HepG2 (cell line): Measurements from ENCODE around the gene NTF3. TPM values are rescaled to one million over a fixed set of nuclear protein-coding genes. Genes with fewer than 3 reads are reported as not detected.

ENCODE experiments used
- ATAC-seq: fragments of 200-7000 bp; cut with Tn5 transposase; 3 replicates; pipeline ENCODE4 v1.9.1; 2020; ENCODE audit warnings: mild to moderate bottlenecking, moderate library complexity
- BruUV-seq: library from RNA; stranded (reverse); fragments of 400-500 nt; replicated peaks from 2 replicates; lab custom pipeline; 2021; lab: Mats Ljungman, UMichigan
- CTCF ChIA-PET: fragments of 300-600 bp; formaldehyde crosslinking; extraction: SDS; loops from one replicate; lab custom pipeline; 2021; ENCODE audit warnings: low total read pairs, inconsistent platforms, low intra/inter-chr PET ratio; lab: Yijun Ruan, JAX
- POLR2A ChIA-PET: fragments of 350-600 bp; sonication (Branson Sonifier 250); formaldehyde crosslinking; loops from one replicate; lab custom pipeline; 2020; ENCODE audit warnings: antibody characterized with exemption, inconsistent platforms; lab: Yijun Ruan, JAX
- DNase-seq: peaks from one replicate; pipeline ENCODE4 v3.0.0-alpha.2; 2015; ENCODE audit warnings: low spot score
- FAIRE-seq: peaks from 3 replicates; lab custom pipeline; 2011; peaks lifted over from hg19 to GRCh38; lab: Jason Lieb, UNC
- H2AFZ ChIP-seq: one replicate; pipeline ENCODE4 v1.6.1; 2011; ENCODE audit warnings: low read length, inconsistent platforms
- H3K27ac ChIP-seq: fragments of 300-600 bp; 3 replicates; pipeline ENCODE4 v1.8.0; 2011; ENCODE audit warnings: mixed run types, mild to moderate bottlenecking, mixed read lengths, low read length, inconsistent platforms; ENCODE audit not compliant: insufficient read depth; ENCODE audit errors: extremely low read length
- H3K27me3 ChIP-seq, 2 experiments: fragments of 200-600 bp in 1 of 2; 2 replicates in 1 of 2; 3 replicates in 1 of 2; pipeline versions ENCODE4 v1.6.0 to v1.8.0; 2011; ENCODE audit warnings: low read length in 2 of 2, mild to moderate bottlenecking in 2 of 2, moderate library complexity in 2 of 2, inconsistent platforms in 1 of 2; ENCODE audit not compliant: insufficient read depth in 2 of 2, control insufficient read depth in 1 of 2
- H3K36me3 ChIP-seq, 2 experiments: fragments of 200-600 bp in 1 of 2; replicated peaks in 1 of 2; 2 replicates in 1 of 2; 3 replicates in 1 of 2; pipeline versions ENCODE4 v1.5.1 to v1.8.0; 2011; ENCODE audit warnings: low read length in 2 of 2, inconsistent platforms in 1 of 2; ENCODE audit not compliant: insufficient read depth in 2 of 2, control insufficient read depth in 1 of 2
- H3K4me1 ChIP-seq: 2 replicates; pipeline ENCODE4 v1.5.1; 2012; ENCODE audit warnings: low read length, inconsistent platforms; ENCODE audit not compliant: insufficient read depth
- H3K4me2 ChIP-seq: 2 replicates; pipeline ENCODE4 v1.6.0; 2011; ENCODE audit warnings: low read depth, low read length, inconsistent platforms
- H3K4me3 ChIP-seq, 3 experiments: fragments of 200-600 bp in 1 of 3; sonication (generic), shearing (Covaris generic) in 1 of 3; replicated peaks in 1 of 3; 2 replicates each; pipeline ENCODE4 v1.5.1; 2011 to 2016; ENCODE audit warnings: low read length in 3 of 3, inconsistent platforms in 2 of 3, low read depth in 2 of 3, mild to moderate bottlenecking in 2 of 3, control low read depth in 1 of 3, mixed read lengths in 1 of 3; ENCODE audit not compliant: insufficient read depth in 1 of 3
- H3K79me2 ChIP-seq: one replicate; pipeline ENCODE4 v1.6.1; 2011; ENCODE audit warnings: low read length, inconsistent platforms; ENCODE audit not compliant: insufficient read depth
- H3K9ac ChIP-seq: 2 replicates; pipeline ENCODE4 v1.6.0; 2011; ENCODE audit warnings: mild to moderate bottlenecking, low read depth, low read length, inconsistent platforms; ENCODE audit not compliant: insufficient read depth
- H3K9me3 ChIP-seq: 2 replicates; pipeline ENCODE4 v1.5.1; 2012; ENCODE audit warnings: mild to moderate bottlenecking, low read length
- H4K20me1 ChIP-seq: 2 replicates; pipeline ENCODE4 v1.6.0; 2011; ENCODE audit warnings: inconsistent platforms, mild to moderate bottlenecking, low read length, moderate library complexity; ENCODE audit not compliant: insufficient read depth
- ATF3 ChIP-seq: sonication (generic); formaldehyde crosslinking; IDR thresholded peaks from 2 replicates; pipeline ENCODE4 v1.4.0; 2020; ENCODE audit warnings: missing genetic modification reagents
- CAMTA2 ChIP-seq: sonication (generic); formaldehyde crosslinking; IDR thresholded peaks from 2 replicates; pipeline ENCODE4 v1.4.0; 2020; ENCODE audit warnings: mild to moderate bottlenecking, missing genetic modification reagents, borderline replicate concordance
- ELF1 ChIP-seq: sonication (generic); formaldehyde crosslinking; IDR thresholded peaks from 2 replicates; pipeline ENCODE4 v1.4.0; 2020; ENCODE audit warnings: missing genetic modification reagents
- FOXA3 ChIP-seq: IDR thresholded peaks from 2 replicates; pipeline ENCODE4 v1.6.1; 2016; ENCODE audit warnings: missing genetic modification reagents, missing compliant biosample characterization
- GATAD2A ChIP-seq: IDR thresholded peaks from 2 replicates; pipeline ENCODE4 v1.6.1; 2016
- HCFC1 ChIP-seq: fragments of 150-350 bp; IDR thresholded peaks from 2 replicates; pipeline ENCODE4 v1.6.1; 2014; ENCODE audit warnings: low read depth, low read length
- LRRFIP1 ChIP-seq: sonication (generic); formaldehyde crosslinking; conservative IDR thresholded peaks from 2 replicates; pipeline ENCODE4 v1.4.0; 2020; ENCODE audit warnings: missing genetic modification reagents
- NFKB2 ChIP-seq: sonication (generic); formaldehyde crosslinking; IDR thresholded peaks from 2 replicates; pipeline ENCODE4 v1.4.0; 2020; ENCODE audit warnings: missing genetic modification reagents, borderline replicate concordance
- SMAD9 ChIP-seq: sonication (generic); formaldehyde crosslinking; IDR thresholded peaks from 2 replicates; pipeline ENCODE4 v1.5.1; 2020; ENCODE audit warnings: mild to moderate bottlenecking, missing genetic modification reagents
- THAP8 ChIP-seq: sonication (generic); formaldehyde crosslinking; IDR thresholded peaks from 2 replicates; pipeline ENCODE4 v1.5.1; 2020; ENCODE audit warnings: missing genetic modification reagents, mild to moderate bottlenecking, borderline replicate concordance
- THAP9 ChIP-seq: sonication (generic); formaldehyde crosslinking; IDR thresholded peaks from 2 replicates; pipeline ENCODE4; 2020; ENCODE audit warnings: missing genetic modification reagents, mild to moderate bottlenecking, borderline replicate concordance
- ZNF20 ChIP-seq: sonication (generic); formaldehyde crosslinking; IDR thresholded peaks from 2 replicates; pipeline ENCODE4 v1.4.0; 2020; ENCODE audit warnings: mild to moderate bottlenecking, moderate library complexity, missing genetic modification reagents
- ZNF263 ChIP-seq: sonication (generic); formaldehyde crosslinking; IDR thresholded peaks from 2 replicates; pipeline ENCODE4 v1.4.0; 2020; ENCODE audit warnings: missing genetic modification reagents
- ZNF577 ChIP-seq: sonication (generic); formaldehyde crosslinking; IDR thresholded peaks from 2 replicates; pipeline ENCODE4 v1.4.0; 2020; ENCODE audit warnings: mild to moderate bottlenecking, low read depth, missing genetic modification reagents, borderline replicate concordance
- WGBS: methylation state at CpG from one replicate; pipeline ENCODE4 v1.1.6; 2017; ENCODE audit warnings: low lambda C conversion rate; 5-methylcytosine and 5-hydroxymethylcytosine counted together
- in situ Hi-C: cut with HindIII; loops from 2 replicates; pipeline ENCODE4 v1.10.0; 2017; ENCODE audit warnings: low pct_unique_long_range_greater_than_20kb; ENCODE audit not compliant: extremely low pct_ligation_motif_present
- intact Hi-C: fragments of 100-400 bp; cut with micrococcal nuclease; formaldehyde crosslinking; loops from one replicate; pipeline ENCODE4 v1.10.0; 2022; ENCODE audit not compliant: unreplicated experiment
- polyA plus RNA-seq, 8 experiments: library from polyadenylated mRNA; depleted of rRNA in 3 of 8; stranded (reverse) in 7 of 8; unstranded in 1 of 8; fragments of >200 nt; fragmentation: Illumina TruSeq in 4 of 8; extraction: Trizol in 4 of 8; gene quantifications; 2 replicates each; pipeline versions ENCODE4 v1.2.1 to v1.2.3, GENCODE V29; 2011 to 2016; ENCODE audit warnings: low read depth in 4 of 8, missing spikeins in 1 of 8, mixed read lengths in 1 of 8; ENCODE audit not compliant: insufficient read depth in 1 of 8
- total RNA-seq, 5 experiments: library from RNA; depleted of rRNA; stranded (reverse); fragments of >200 nt; fragmentation: Illumina TruSeq; extraction: Trizol; gene quantifications; 2 replicates each; pipeline ENCODE4 v1.2.3, GENCODE V29; 2016; ENCODE audit warnings: low read depth in 1 of 5

NTF3 gene
- total and polyA plus RNA-seq, 2 of the 13 experiments (the other 11 are each of a cell fraction or from before 2014, with no cell fraction given), result not detected

DNA sequence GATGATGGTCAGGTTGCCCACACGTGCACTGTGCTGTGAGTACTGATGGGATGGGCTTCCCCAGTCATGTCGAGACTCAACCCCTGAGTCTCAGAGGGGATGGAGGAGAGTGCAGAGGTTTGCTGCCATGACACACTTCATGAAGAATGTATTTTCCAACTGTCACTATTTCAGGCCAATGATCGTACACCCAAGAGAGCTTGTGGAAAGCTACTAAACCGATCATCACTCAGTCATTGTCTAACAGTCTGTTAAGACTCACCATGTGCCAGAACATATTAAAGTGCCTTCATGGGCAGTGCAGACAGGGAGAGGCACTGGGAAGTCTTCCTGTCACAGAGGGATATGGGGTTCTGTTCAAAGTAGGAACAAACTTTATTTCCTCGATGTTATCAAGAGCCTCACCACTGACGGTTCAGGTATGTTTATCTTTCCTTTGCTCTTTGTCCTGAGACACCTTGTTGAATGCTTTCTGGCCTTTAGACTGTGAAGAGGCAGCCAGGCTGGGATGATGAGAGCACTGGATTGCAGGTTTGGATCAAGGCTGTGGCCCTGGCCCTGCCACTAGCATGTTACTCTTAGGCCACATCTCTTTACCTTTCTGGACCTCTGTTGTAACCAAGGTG lies 41.6 kb upstream of the NTF3 start:
- no peak for DNase-seq
- no peak for FAIRE-seq
- CTCF ChIA-PET, result no interaction called here
- no peak overlapping the region for H2AFZ ChIP-seq
- POLR2A ChIA-PET, result no interaction called here
- H4K20me1 ChIP-seq, result no peaks in the 10 kb centered on the region
- no peak for ATAC-seq
- intact Hi-C loops, result no loop called here
- H3K4me1 ChIP-seq, result no peaks in the 10 kb centered on the region
- no peaks in the 10 kb centered on the region; a peak in 1 of 5 replicates for H3K27me3 ChIP-seq
- no peak overlapping the region for H3K9ac ChIP-seq
- H3K36me3 ChIP-seq, result no peaks in the 10 kb centered on the region
- in situ Hi-C loops, result no loop called here
- H3K4me2 ChIP-seq, result no peak overlapping the region
- TF ChIP-seq LRRFIP1 (CRISPR knock-in tag), result no peak
- no peak for TF ChIP-seq ATF3
- no peak for TF ChIP-seq CAMTA2
- no peak for TF ChIP-seq ZNF577 (CRISPR knock-in tag)
- no peak for TF ChIP-seq GATAD2A (CRISPR knock-in tag)
- no peak for TF ChIP-seq ELF1 (CRISPR knock-in tag)
- TF ChIP-seq ZNF263, result no peak
- TF ChIP-seq FOXA3, result no peak
- no peak for TF ChIP-seq HCFC1
- TF ChIP-seq THAP9 (CRISPR knock-in tag), result no peak
- no peak for TF ChIP-seq NFKB2 (CRISPR knock-in tag)
- no peak for TF ChIP-seq THAP8
- TF ChIP-seq SMAD9, result no peak
- no peak for TF ChIP-seq ZNF20 (CRISPR knock-in tag)
- H3K9me3 ChIP-seq, result no peaks in the 10 kb centered on the region
- 0% methylated on average over 5 of the region's 6 CpGs for WGBS
- no peak overlapping the region for H3K27ac ChIP-seq
- no peaks in the 10 kb centered on the region for H3K79me2 ChIP-seq
- no TSS peak for BruUV-seq
- H3K4me3 ChIP-seq, result no peak overlapping the region
